HG03558 (cell line): ENCODE data around the gene CAPRIN2.
A peak's percentile ranks its signal among the peaks of the same experiment; 100 is the strongest.

Experiments used
- ATAC-seq: cut with Tn5 transposase; IDR thresholded peaks from one replicate; pipeline ENCODE4 v1.9.1; 2021; ENCODE audit warnings: moderate number of reproducible peaks; ENCODE audit not compliant: unreplicated experiment; ENCODE audit errors: extremely low read depth

Gene CAPRIN2

GRCh38 chr12:30707613-30708342 is 47.0 kb downstream of the CAPRIN2 start:
- no peak for ATAC-seq

DNA sequence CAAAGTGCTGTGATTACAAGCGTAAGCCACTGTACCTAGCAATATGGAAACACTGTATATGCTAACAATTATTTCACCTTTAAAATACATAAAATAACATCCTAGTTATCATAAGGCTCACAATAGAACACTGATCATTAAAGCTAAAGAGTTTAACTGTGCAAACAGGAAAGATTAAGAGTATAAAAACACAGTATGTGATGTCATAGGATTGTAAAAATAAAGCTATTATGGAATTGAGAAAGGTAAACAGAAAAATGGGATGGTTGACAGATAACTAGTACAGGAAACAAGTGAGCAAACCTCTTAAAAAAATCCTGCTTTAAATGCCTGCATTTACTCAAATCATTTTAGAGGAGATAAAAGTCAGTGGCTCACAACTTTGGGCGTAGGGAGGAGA is 48.3 kb downstream of the CAPRIN2 start:
- ATAC-seq, result no peak

- no peak for ATAC-seq
Observed at GRCh38 chr12:30701056-30701455, 53.7 kb downstream of the CAPRIN2 start.

DNA sequence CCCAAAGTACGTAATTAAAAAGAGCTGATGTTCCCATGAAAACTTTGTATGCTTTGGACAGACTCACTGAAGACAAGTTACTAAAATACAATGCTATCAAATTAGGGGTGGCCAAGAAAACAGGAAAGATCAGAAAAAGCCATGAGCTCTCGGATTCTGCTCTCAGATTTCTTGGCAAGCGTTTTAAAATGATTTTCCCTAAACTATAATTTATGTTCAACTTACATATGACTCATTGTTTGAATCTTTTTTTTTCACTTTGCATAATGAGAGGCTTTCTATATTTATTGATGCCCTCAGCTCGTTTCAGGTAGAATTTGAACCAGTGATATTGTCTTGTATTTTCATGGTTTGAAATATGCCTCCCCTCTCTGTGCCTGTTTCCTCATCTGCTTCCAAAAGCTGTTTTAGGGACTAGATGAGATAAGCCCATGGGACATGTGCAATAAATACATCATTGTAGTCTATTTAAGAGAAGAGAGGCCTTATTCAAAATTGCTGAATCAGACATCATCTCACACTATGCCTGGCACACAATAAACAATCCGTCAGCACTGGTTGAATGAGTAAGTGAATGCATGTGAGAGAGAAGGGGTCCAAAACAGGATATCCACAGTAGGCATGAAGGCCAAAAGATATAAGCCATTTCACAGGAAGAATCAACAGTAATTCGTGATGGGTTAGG is 54.4 kb downstream of the CAPRIN2 start:
- ATAC-seq, result no peak

- ATAC-seq, result no peak
Observed at GRCh38 chr12:30698346-30698745, 56.4 kb downstream of the CAPRIN2 start.

GRCh38 chr12:30696943-30697342 is 57.8 kb downstream of the CAPRIN2 start:
- no peak for ATAC-seq

GRCh38 chr12:30696486-30696885 is 58.3 kb downstream of the CAPRIN2 start:
- no peak for ATAC-seq

GRCh38 chr12:30696103-30696408 is 58.7 kb downstream of the CAPRIN2 start:
- ATAC-seq, result peak; percentile 7

GRCh38 chr12:30695199-30696102 is 59.3 kb downstream of the CAPRIN2 start, which contains the start of gene IPO8:
Gene IPO8 (minus strand): TSS chr12:30695869. CDS start chr12:30695647, 222 bp downstream.
- peak; percentile 43 for ATAC-seq

GRCh38 chr12:30694412-30695198 is 60.1 kb downstream of the CAPRIN2 start:
- ATAC-seq, result no peak

DNA sequence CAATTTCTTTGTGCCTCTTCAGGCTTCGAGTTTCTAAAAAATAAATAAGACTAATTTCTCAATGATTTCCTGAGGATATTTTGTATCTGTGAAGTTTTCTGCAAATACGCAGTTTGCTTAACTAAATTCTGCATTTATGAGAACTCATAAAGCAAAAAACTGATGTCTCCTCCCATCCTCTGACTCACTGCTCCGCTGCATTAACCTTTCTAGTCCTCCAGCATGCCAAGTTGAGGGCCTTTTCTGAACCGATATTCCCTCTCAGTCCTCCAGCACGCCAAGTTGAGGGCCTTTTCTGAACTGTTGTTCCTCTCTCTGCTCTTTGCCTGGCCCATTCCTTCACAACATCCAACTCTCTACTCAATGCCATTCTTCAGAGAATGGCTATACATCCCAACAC is 62.3 kb downstream of the CAPRIN2 start:
- ATAC-seq, result no peak

GRCh38 chr12:30691122-30691879 is 63.5 kb downstream of the CAPRIN2 start:
- ATAC-seq, result no peak

DNA sequence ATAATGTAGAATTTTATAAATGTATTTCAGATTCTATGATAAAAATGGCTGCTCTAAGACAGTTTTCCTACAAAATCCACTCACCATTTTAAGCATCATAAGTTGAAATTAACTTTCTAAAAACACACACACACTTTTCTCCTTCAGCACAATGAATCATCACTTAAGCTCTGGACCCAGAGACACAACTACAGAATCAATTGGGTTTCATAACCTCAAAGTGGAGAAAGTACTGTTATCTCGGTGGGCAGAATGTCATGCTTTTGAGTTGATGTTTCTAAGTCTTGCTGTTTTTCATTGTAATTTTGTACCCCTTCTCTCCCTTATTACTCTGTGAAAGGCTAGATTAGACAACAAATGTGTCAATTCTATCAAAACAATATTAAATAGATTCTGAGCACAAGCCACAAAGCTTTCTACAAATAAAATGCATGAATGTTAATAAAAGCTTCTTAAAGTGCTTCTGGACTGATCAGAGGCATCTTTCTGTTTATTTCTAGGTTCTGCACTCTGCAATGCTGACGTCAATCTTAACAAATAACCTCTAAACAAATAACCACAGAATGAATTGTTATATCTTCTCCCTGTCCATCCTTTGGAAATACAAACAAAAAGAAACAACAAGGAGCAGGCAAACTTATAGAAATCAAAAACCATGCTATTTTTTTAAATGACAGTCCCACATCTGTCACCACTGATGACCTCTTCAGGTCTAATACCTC is 67.3 kb downstream of the CAPRIN2 start:
- no peak for ATAC-seq

DNA sequence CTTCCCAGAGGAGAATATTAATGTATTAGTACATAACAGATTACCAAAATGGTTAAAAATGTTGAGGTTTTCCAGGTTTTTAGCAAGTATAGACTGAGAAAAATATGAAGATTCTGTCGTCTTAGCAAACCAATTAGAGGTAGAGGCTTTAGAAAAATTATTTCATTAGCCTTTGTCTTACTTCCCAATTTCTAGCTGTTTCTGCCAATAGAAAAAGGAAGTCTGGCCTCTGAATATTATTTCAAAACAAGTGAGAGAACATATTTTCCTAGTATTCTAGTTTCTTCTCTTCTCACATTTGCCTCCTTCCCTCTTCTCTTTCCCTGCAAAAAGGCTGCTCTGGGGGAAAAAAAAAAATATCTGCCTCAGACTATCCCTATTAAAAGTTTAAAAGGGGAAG is 75.5 kb downstream of the CAPRIN2 start:
- ATAC-seq, result no peak

GRCh38 chr12:30678221-30678620 is 76.5 kb downstream of the CAPRIN2 start:
- no peak for ATAC-seq

DNA sequence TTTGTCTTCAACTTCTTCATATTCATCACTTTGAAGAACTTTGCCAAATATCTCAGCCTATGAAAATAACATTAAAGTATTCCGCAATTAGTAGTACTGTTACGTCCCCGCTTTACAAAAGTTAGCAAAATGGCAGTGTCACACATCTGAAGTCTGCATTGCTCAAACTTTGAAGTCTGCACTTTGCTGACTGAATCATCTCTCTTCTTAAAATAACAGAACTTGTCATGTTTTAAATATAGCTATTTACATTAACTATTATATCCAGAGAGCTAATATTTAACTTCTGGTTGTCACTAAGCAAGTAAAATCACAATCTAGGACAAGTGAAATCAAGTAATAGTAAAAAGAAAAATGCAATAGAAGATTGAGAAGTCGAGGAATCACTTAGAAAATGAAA is 93.5 kb downstream of the CAPRIN2 start:
- no peak for ATAC-seq
